C4-2B (cell line): ENCODE data around the gene KCNMB3.
"Not testable (repeated sequence)": the region's sequence is repeated elsewhere in the genome, so short reads cannot be mapped to it uniquely, and the experiment has no call there.

Source experiments
- H3K27ac ChIP-seq: fragments of 450-650 bp; 2 replicates; pipeline ENCODE4 v1.5.1; 2017
- ZFX ChIP-seq: fragments of 450-650 bp; IDR thresholded peaks from 2 replicates; pipeline ENCODE4 v1.6.1; 2017
- TF ChIP-seq, protein P1 (sequence below): fragments of 450-650 bp; conservative IDR thresholded peaks from 2 replicates; pipeline ENCODE4 v1.5.1; 2017; ENCODE audit warnings: mild to moderate bottlenecking

Gene KCNMB3

DNA sequence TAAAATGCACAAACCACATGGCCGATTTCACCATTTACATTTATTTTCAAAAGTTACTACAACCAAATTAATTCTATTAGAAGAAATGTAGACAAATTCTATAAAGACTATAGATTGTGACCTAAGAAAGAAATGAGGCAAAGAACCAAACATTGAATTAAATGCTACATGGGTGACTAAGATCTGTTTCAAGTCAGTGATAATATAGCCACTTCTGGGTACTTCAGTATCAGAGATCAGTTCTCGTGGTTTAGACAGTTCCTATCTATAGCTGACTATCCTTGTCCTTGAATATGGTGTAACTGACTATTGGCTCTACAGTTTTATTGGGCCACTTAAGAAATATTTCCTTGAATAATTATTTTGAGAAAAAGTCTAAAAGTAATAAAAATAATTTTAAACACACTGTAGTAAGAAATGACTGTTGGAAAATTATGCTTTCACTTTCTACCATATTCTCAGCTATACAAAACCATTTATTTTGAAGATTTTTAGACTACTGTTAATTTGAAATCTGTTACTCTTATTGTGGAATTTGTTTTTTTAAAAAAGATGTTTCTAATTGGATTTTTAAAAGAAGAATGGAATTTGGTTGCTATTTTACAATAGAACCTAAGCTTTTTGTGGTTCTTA is 14.1 kb downstream of the KCNMB3 start:
- no peak for TF ChIP-seq ZFX
- TF ChIP-seq, protein P1, sequence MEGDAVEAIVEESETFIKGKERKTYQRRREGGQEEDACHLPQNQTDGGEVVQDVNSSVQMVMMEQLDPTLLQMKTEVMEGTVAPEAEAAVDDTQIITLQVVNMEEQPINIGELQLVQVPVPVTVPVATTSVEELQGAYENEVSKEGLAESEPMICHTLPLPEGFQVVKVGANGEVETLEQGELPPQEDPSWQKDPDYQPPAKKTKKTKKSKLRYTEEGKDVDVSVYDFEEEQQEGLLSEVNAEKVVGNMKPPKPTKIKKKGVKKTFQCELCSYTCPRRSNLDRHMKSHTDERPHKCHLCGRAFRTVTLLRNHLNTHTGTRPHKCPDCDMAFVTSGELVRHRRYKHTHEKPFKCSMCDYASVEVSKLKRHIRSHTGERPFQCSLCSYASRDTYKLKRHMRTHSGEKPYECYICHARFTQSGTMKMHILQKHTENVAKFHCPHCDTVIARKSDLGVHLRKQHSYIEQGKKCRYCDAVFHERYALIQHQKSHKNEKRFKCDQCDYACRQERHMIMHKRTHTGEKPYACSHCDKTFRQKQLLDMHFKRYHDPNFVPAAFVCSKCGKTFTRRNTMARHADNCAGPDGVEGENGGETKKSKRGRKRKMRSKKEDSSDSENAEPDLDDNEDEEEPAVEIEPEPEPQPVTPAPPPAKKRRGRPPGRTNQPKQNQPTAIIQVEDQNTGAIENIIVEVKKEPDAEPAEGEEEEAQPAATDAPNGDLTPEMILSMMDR = no peak
- H3K27ac ChIP-seq = no peak overlapping the region

DNA sequence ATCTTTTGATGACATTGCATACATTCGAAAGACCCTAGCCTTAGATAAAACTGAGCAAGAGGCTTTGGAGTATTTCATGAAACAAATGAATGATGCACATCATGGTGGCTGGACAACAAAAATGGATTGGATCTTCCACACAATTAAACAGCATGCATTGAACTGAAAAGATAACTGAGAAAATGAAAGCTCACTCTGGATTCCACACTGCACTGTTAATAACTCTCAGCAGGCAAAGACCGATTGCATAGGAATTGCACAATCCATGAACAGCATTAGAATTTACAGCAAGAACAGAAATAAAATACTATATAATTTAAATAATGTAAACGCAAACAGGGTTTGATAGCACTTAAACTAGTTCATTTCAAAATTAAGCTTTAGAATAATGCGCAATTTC is 16.7 kb downstream of the KCNMB3 start:
- TF ChIP-seq ZFX = no peak
- TF ChIP-seq, protein P1 = no peak
- no peak overlapping the region for H3K27ac ChIP-seq

DNA sequence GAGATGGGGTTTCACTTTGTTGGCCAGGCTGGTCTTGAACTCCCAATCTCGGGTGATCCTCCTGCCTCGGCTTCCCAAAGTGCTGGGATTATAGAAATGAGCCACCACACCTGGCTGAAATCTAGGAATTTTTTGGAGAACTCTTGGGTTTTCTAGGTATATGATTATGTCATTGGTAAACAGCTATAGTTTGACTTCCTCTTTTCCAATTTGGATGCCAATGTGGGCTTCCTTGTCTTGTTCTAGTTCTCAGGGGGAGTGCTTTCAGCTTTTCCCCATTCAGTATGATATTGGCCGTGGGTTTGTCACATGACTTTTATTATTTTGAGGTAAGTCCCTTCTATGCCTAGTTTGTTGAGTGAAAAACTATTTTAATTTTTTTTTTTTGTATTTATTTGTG is 17.9 kb downstream of the KCNMB3 start:
- H3K27ac ChIP-seq = no peak overlapping the region
- TF ChIP-seq, protein P1 = no peak
- no peak for TF ChIP-seq ZFX

DNA sequence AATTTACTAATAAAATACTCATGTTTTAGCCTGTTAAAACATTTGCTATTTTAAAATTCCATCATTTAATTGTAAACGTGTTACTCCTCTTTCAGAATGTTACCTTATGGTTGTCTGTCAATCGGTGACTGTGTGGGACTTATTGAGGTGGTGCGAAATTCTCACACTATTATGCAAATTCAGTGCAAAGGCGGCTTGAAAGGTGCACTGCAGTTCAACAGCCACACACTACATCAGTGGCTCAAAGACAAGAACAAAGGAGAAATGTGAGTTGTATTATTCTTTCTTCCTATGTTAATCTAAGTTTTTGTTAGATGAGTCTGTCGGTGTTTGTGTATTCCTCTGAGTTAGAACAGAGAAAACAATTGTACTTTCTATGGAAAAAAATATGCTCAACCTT is 21.7 kb downstream of the KCNMB3 start:
- H3K27ac ChIP-seq = no peak overlapping the region
- no peak for TF ChIP-seq ZFX
- TF ChIP-seq, protein P1 = no peak

DNA sequence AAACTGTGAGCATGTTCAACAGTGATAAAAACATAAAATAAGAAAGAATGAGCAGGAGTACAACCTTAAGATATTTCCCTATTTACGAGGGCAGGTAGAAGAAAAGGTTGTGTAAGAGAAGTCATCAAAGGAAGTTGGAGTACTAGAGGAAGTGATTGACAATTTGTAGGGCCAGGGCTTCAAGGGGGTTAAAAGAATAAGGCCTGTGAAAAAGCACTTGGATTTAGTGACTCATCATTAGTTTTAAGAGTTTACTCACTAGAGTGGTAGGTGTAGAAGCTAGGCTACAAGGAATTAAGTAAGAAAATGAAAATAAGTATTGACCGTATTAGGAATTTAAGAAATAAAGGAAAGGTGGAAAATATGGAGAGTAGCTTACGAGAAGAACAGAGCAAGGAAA is 23.6 kb downstream of the KCNMB3 start:
- no peak for TF ChIP-seq ZFX
- TF ChIP-seq, protein P1 = no peak
- no peak overlapping the region for H3K27ac ChIP-seq

DNA sequence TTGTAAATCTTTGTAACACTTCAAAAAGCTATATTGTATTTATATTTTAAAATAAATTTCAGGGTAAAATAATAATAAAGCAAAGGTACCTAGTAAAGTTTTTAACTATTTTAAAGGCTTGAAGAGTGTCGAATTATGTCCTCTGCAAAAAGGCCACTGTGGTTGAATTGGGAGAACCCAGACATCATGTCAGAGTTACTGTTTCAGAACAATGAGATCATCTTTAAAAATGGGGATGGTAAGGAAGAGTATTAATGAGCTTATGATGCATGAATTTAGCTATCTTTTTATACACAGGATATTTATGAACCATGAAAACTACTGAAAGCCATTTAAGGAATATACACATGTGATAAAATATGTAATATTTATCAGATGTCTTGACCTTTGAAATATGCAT is 26.3 kb downstream of the KCNMB3 start:
- TF ChIP-seq, protein P1 = no peak

DNA sequence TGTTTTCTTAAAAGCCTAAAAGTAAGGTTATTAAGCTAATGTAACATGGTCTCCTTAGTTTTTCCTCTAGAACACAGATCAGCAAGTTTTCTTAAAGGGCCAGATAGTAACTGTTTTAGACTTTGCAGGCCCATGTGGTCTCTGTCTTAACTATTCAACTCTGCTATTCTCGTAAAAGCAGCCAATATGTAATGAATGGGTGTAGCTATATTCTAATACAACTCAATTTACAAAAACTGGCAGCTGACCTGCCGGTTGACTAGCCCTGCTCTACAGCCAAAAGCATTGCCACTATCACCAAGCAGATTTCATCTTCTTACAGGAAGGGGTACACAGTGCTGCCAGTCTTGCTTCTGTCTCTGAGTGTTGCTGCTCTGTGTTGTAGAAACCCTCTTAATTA is 27.4 kb downstream of the KCNMB3 start:
- H3K27ac ChIP-seq = no peak overlapping the region
- TF ChIP-seq, protein P1 = no peak
- TF ChIP-seq ZFX = no peak

More for the DNA sequence above, 26.3 kb downstream of the KCNMB3 start:
- no peak overlapping the region for H3K27ac ChIP-seq

DNA sequence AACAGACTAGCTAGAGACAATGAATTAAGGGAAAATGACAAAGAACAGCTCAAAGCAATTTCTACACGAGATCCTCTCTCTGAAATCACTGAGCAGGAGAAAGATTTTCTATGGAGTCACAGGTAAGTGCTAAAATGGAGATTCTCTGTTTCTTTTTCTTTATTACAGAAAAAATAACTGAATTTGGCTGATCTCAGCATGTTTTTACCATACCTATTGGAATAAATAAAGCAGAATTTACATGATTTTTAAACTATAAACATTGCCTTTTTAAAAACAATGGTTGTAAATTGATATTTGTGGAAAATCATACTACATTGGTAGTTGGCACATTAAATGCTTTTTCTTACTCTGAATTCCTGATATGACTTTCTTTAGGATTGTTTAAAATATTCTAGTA is 32.7 kb downstream of the KCNMB3 start:
- not testable (repeated sequence) for H3K27ac ChIP-seq

DNA sequence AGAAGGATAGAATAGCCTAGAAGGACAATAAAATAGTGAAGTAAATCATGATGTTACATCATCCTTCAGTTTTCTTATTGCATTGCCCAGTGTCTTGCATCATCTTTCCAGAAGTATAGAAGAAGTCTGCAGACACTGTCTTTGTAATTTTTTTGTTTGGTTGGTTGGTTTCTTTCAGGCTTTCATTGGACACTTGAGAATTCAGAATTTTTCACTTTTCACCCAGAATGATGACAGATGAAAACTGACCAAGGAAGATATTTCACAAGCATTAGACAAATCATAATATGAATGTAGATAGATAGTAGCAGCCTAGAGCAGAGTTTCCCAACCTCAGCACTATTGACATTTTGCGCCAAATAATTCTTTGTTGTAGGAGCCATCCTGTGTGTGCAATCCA is 35.4 kb downstream of the KCNMB3 start:
- not testable (repeated sequence) for H3K27ac ChIP-seq
